Neural progenitor cell (in vitro differentiated cells): Measurements from ENCODE around the gene PAPSS2. TPM values are rescaled to one million over a fixed set of nuclear protein-coding genes. Genes with fewer than 3 reads are reported as not detected.

ENCODE experiments used
- DNase-seq: peaks from one replicate; pipeline ENCODE4 v3.0.0-alpha.2; 2016; ENCODE audit warnings: low spot score
- H2AFZ ChIP-seq: fragments of 200-600 bp; sonication (generic); replicated peaks from 2 replicates; pipeline ENCODE4 v1.6.1; 2016; ENCODE audit warnings: antibody characterized with exemption
- H3F3A ChIP-seq: fragments of 200-600 bp; sonication (generic); 2 replicates; pipeline ENCODE4 v1.6.1; 2016; ENCODE audit warnings: antibody characterized with exemption, low read depth
- H3K27ac ChIP-seq: fragments of 200-600 bp; sonication (generic); 2 replicates; pipeline ENCODE4 v1.5.1; 2016; ENCODE audit warnings: mild to moderate bottlenecking
- H3K27me3 ChIP-seq: fragments of 200-600 bp; sonication (generic); 2 replicates; pipeline ENCODE4 v1.6.1; 2016; ENCODE audit warnings: mild to moderate bottlenecking, moderate library complexity
- H3K36me3 ChIP-seq: fragments of 200-600 bp; sonication (generic); 2 replicates; pipeline ENCODE4 v1.5.1; 2016
- H3K4me1 ChIP-seq: fragments of 200-600 bp; sonication (generic); 2 replicates; pipeline ENCODE4 v1.6.1; 2016; ENCODE audit warnings: mixed run types
- H3K4me2 ChIP-seq: fragments of 200-600 bp; sonication (generic); 2 replicates; pipeline ENCODE4 v1.6.1; 2016
- H3K4me3 ChIP-seq: fragments of 200-600 bp; sonication (generic); 2 replicates; pipeline ENCODE4 v1.5.1; 2016
- H3K79me2 ChIP-seq: fragments of 200-600 bp; sonication (generic); 2 replicates; pipeline ENCODE4 v1.6.1; 2016; ENCODE audit warnings: low read depth
- H3K9ac ChIP-seq: fragments of 200-600 bp; sonication (generic); 2 replicates; pipeline ENCODE4 v1.6.1; 2016
- H3K9me3 ChIP-seq: fragments of 200-600 bp; sonication (generic); 2 replicates; pipeline ENCODE4 v1.5.1; 2016; ENCODE audit warnings: low read depth
- H4K20me1 ChIP-seq: fragments of 200-600 bp; sonication (generic); 2 replicates; pipeline ENCODE4 v1.6.1; 2016; ENCODE audit warnings: low read depth
- H3K27ac Mint-ChIP-seq: 3 replicates; pipeline ENCODE4 v1.8.0; 2021; ENCODE audit warnings: mixed read lengths
- H3K27me3 Mint-ChIP-seq: 2 replicates; pipeline ENCODE4 v1.8.0; 2022; ENCODE audit warnings: low read depth, mild to moderate bottlenecking, inconsistent platforms, moderate library complexity, mixed read lengths; ENCODE audit not compliant: insufficient read depth
- H3K36me3 Mint-ChIP-seq: 3 replicates; pipeline ENCODE4 v1.8.0; 2021; ENCODE audit warnings: mixed read lengths
- H3K4me1 Mint-ChIP-seq: 3 replicates; pipeline ENCODE4 v1.8.0; 2021; ENCODE audit warnings: mixed read lengths
- H3K4me3 Mint-ChIP-seq: 3 replicates; pipeline ENCODE4 v1.8.0; 2021; ENCODE audit warnings: mild to moderate bottlenecking, moderate library complexity, mixed read lengths
- H3K9me3 Mint-ChIP-seq: 3 replicates; pipeline ENCODE4 v1.8.0; 2020; ENCODE audit warnings: mixed read lengths
- CTCF ChIP-seq: fragments of 200-600 bp; sonication (generic); IDR thresholded peaks from 2 replicates; pipeline ENCODE4 v1.5.1; 2017; ENCODE audit warnings: antibody characterized with exemption, mild to moderate bottlenecking
- EZH2 ChIP-seq: fragments of 200-600 bp; sonication (generic); IDR thresholded peaks from 2 replicates; pipeline ENCODE4 v1.6.1; 2017; ENCODE audit warnings: antibody characterized with exemption, mild to moderate bottlenecking, moderate library complexity
- EZH2phosphoT487 ChIP-seq: fragments of 200-600 bp; sonication (generic); IDR thresholded peaks from 2 replicates; pipeline ENCODE4 v1.6.1; 2017; ENCODE audit warnings: antibody characterized with exemption
- total RNA-seq: library from RNA; depleted of rRNA; stranded (reverse); fragments of >200 nt; gene quantifications from 2 replicates; pipeline ENCODE4 v1.2.3, GENCODE V29; 2015; ENCODE audit warnings: low replicate concordance

Gene PAPSS2
- total RNA-seq, 1 donor from 2014 or later, result 6.0 TPM

- Histone ChIP-seq H3K79me2 (peaks cover 3% of the 10 kb centered on the region), H2AFZ (no peak overlapping the region), H3K36me3 (peaks cover 32% of the 10 kb centered on the region), H3K4me1 (no peaks in the 10 kb centered on the region), H3K9me3 (no peaks in the 10 kb centered on the region), H4K20me1 (no peaks in the 10 kb centered on the region), H3K4me3 (no peak overlapping the region), H3K9ac (no peak overlapping the region), H3K4me2 (no peak overlapping the region), H3F3A (no peaks in the 10 kb centered on the region), H3K27ac (no peak overlapping the region), H3K27me3 (no peaks in the 10 kb centered on the region)
- Mint-ChIP-seq H3K27ac (no peak overlapping the region), H3K4me3 (no peak overlapping the region), H3K4me1 (no peaks in the 10 kb centered on the region), H3K9me3 (no peaks in the 10 kb centered on the region), H3K27me3 (no peaks in the 10 kb centered on the region), H3K36me3 (peaks cover 24% of the 10 kb centered on the region)
- no peak for DNase-seq
- TF ChIP-seq CTCF (no peak), EZH2phosphoT487 (no peak), EZH2 (no peak)
Observed at GRCh38 chr10:87782721-87783120, 123.0 kb downstream of the PAPSS2 start.

GRCh38 chr10:87786421-87786820 lies 126.7 kb downstream of the PAPSS2 start:
- H3K79me2 ChIP-seq, result no peaks in the 10 kb centered on the region
- no peak overlapping the region for H3K27ac ChIP-seq
- TF ChIP-seq CTCF (no peak), EZH2 (no peak), EZH2phosphoT487 (no peak)
- no peaks in the 10 kb centered on the region for H4K20me1 ChIP-seq
- DNase-seq, result no peak
- no peaks in the 10 kb centered on the region for H3F3A ChIP-seq
- Mint-ChIP-seq H3K27me3 (no peaks in the 10 kb centered on the region), H3K9me3 (no peaks in the 10 kb centered on the region), H3K4me1 (no peaks in the 10 kb centered on the region), H3K36me3 (peaks cover 29% of the 10 kb centered on the region), H3K4me3 (no peak overlapping the region), H3K27ac (no peak overlapping the region)
- no peak overlapping the region for H3K4me3 ChIP-seq
- no peaks in the 10 kb centered on the region for H3K9me3 ChIP-seq
- no peak overlapping the region for H2AFZ ChIP-seq
- H3K9ac ChIP-seq, result no peak overlapping the region
- H3K27me3 ChIP-seq, result no peaks in the 10 kb centered on the region
- H3K36me3 ChIP-seq, result peaks cover 23% of the 10 kb centered on the region
- no peak overlapping the region for H3K4me2 ChIP-seq
- no peaks in the 10 kb centered on the region for H3K4me1 ChIP-seq

- H3K9ac ChIP-seq, result no peak overlapping the region
- peaks cover 4% of the 10 kb centered on the region for H4K20me1 ChIP-seq
- Mint-ChIP-seq H3K4me3 (no peak overlapping the region), H3K27me3 (no peaks in the 10 kb centered on the region), H3K27ac (no peak overlapping the region), H3K4me1 (no peaks in the 10 kb centered on the region), H3K9me3 (no peaks in the 10 kb centered on the region), H3K36me3 (peaks cover 32% of the 10 kb centered on the region)
- no peaks in the 10 kb centered on the region for H3K27me3 ChIP-seq
- no peak for TF ChIP-seq EZH2
- no peak for TF ChIP-seq CTCF
- no peak for TF ChIP-seq EZH2phosphoT487
- DNase-seq, result no peak
- peaks cover 11% of the 10 kb centered on the region for H3K79me2 ChIP-seq
- no peak overlapping the region for H2AFZ ChIP-seq
- H3K9me3 ChIP-seq, result no peaks in the 10 kb centered on the region
- no peak overlapping the region for H3K27ac ChIP-seq
- H3K4me2 ChIP-seq, result no peak overlapping the region
- H3K36me3 ChIP-seq, result peaks cover 23% of the 10 kb centered on the region
- no peak overlapping the region for H3K4me3 ChIP-seq
- H3K4me1 ChIP-seq, result no peaks in the 10 kb centered on the region
- H3F3A ChIP-seq, result no peaks in the 10 kb centered on the region
Observed at GRCh38 chr10:87790185-87790584, 130.5 kb downstream of the PAPSS2 start.
